ENCODE data around the gene UVSSA. TPM values are rescaled to one million over a fixed set of nuclear protein-coding genes. Genes with fewer than 3 reads are reported as not detected.

UVSSA gene, protein sequence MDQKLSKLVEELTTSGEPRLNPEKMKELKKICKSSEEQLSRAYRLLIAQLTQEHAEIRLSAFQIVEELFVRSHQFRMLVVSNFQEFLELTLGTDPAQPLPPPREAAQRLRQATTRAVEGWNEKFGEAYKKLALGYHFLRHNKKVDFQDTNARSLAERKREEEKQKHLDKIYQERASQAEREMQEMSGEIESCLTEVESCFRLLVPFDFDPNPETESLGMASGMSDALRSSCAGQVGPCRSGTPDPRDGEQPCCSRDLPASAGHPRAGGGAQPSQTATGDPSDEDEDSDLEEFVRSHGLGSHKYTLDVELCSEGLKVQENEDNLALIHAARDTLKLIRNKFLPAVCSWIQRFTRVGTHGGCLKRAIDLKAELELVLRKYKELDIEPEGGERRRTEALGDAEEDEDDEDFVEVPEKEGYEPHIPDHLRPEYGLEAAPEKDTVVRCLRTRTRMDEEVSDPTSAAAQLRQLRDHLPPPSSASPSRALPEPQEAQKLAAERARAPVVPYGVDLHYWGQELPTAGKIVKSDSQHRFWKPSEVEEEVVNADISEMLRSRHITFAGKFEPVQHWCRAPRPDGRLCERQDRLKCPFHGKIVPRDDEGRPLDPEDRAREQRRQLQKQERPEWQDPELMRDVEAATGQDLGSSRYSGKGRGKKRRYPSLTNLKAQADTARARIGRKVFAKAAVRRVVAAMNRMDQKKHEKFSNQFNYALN
- total RNA-seq: 25.5 TPM

DNA sequence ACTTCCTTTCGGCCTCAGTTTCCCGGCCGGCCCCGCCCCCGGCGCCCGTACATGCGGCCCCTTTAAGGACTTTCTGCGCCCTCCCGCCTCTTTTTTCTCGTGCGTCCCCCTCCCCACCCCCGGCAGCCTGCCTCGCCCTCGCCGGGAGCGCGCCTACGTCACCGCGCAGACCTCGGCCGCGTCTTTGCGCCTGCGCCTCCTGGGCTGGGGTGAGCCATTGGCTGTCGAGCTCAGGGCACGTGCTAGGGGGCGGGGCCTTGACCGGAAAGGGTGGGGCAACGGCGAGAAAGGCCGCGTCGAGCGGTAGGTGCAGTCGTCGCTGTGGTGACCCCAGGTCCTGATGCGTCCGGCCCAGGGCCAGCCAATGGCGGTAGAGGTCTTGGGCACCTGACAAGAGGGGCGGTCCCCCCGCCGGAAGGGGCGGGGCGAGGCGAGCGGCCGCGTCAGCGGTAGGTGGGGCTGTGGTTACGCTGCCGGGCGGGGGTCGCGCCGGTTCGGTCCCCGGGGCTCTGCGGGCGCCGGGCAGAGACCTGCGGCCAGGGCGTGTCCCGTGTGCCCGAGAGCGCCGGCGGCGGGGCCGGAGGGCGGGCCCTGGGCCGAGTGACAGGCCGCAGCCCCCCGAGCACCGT, at the start of gene UVSSA:
Gene UVSSA (plus strand): TSS at position 428 of the 629 bp plus-strand sequence. CDS start 884 bp downstream, outside the sequence.
- TF ChIP-seq POLR2AphosphoS5 (IDR thresholded peaks at IDR 0.05; ENCODE audit: insufficient read depth in 1 of 2, low read depth in 1 of 2): peak; percentile 83 to 95
- TF ChIP-seq, protein P1, sequence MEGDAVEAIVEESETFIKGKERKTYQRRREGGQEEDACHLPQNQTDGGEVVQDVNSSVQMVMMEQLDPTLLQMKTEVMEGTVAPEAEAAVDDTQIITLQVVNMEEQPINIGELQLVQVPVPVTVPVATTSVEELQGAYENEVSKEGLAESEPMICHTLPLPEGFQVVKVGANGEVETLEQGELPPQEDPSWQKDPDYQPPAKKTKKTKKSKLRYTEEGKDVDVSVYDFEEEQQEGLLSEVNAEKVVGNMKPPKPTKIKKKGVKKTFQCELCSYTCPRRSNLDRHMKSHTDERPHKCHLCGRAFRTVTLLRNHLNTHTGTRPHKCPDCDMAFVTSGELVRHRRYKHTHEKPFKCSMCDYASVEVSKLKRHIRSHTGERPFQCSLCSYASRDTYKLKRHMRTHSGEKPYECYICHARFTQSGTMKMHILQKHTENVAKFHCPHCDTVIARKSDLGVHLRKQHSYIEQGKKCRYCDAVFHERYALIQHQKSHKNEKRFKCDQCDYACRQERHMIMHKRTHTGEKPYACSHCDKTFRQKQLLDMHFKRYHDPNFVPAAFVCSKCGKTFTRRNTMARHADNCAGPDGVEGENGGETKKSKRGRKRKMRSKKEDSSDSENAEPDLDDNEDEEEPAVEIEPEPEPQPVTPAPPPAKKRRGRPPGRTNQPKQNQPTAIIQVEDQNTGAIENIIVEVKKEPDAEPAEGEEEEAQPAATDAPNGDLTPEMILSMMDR (IDR thresholded peaks at IDR 0.05): peak in 1 of 3 experiments; percentile 1
- peak in 1 of 2 donors; percentile 96 for TF ChIP-seq POLR2A (IDR thresholded peaks at IDR 0.05)
- intact Hi-C loops (cut with DNase I): loop anchor here (1.0 kb wide), 1 partner anchor 99 kb away; no protein-coding TSS in a partner anchor
- peak; percentile 100 for DNase-seq (ENCODE audit: extremely low spot score in 2 of 2)
- Histone ChIP-seq H3K36me3 (peaks cover 0 to 13% of the 10 kb centered on the region in 2 donors), H3K4me1 (peaks cover 40% of the 10 kb centered on the region), H3K9me3 (no peaks in the 10 kb centered on the region), H3K27me3 (no peaks in the 10 kb centered on the region), H3K4me3 (peak within 1 kb of the TSS; percentile 76 to 96), H3K27ac (peak within 1 kb of the TSS; percentile 94)

DNA sequence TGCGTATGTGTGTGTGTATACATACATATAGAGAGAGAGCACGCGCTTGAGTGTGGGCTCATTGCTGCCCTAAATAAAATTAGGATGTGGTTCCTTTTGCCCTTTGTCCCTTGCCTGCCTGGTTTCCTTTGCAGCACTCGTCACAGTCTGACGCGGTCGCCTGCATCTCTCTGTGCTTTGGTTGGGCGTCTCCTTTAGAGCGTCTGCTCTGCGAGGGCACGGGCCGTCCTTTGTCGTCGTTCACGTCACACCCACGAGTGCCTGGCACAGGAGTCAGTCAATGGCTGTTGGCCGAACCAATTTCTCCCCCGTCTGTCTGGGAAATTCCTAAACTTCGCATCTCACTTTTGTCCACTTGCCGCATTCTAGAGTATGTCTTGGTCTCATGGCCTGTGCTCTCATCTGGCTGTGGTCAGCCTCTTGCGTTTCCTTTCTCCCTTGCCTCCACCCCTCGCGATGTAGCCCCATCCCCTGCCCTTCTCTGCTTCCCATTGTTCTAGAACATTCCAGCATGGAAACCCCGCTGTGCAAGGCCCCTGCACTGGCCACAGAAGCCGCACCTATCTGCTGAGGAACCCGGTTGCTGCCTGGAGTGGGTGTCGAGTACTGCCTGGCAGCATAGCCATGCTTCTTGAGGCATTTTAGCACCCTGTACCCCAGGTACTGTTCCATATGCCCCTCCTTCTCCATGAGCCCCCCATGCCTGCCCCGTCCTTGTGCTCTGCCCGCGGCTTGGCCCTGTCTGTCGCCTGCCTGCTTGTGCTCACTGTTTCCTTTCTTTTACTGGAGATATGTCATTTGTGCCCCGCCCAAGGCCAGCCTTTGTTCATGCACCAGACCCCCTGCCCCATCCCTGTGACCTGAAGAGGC, 49.3 kb upstream of the UVSSA start:
- Histone ChIP-seq H3K9me3 (no peaks in the 10 kb centered on the region), H3K4me3 (no peak overlapping the region), H3K36me3 (peaks cover 0 to 26% of the 10 kb centered on the region in 2 donors), H3K4me1 (peaks cover 44% of the 10 kb centered on the region), H3K27me3 (no peaks in the 10 kb centered on the region), H3K27ac (no peak overlapping the region)
- intact Hi-C loops (cut with DNase I): no loop called here
- TF ChIP-seq POLR2AphosphoS5 (IDR thresholded peaks at IDR 0.05; ENCODE audit: insufficient read depth in 1 of 2, low read depth in 1 of 2) (no peak), POLR2A (IDR thresholded peaks at IDR 0.05) (no peak)
- TF ChIP-seq, protein P1 (IDR thresholded peaks at IDR 0.05): no peak
- DNase-seq (ENCODE audit: extremely low spot score in 2 of 2): no peak

DNA sequence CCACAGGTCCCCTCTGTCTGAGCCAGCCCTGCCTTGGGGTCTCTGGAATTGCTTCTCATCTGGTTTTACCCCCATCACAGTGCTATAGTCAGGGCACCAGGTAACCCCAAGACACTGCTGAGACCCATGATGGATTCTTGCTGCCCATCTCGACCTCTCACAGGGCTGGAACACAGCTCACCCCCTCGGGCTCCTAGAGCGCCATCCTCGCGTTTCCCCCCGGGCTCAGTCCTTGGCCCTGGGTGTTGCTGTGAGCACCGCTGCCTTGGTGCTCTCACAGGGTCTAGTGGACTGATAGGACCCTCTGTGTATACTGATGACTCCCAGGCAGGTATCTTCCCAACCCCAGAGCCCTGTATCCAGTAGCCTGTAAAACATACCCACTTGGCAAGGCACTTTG, 48.5 kb upstream of the UVSSA start:
- Histone ChIP-seq H3K36me3 (peaks cover 0 to 26% of the 10 kb centered on the region in 2 donors), H3K4me1 (peaks cover 36% of the 10 kb centered on the region), H3K27me3 (no peaks in the 10 kb centered on the region), H3K4me3 (no peak overlapping the region), H3K9me3 (no peaks in the 10 kb centered on the region), H3K27ac (no peak overlapping the region)
- no peak for DNase-seq (ENCODE audit: extremely low spot score in 2 of 2)
- TF ChIP-seq POLR2AphosphoS5 (IDR thresholded peaks at IDR 0.05; ENCODE audit: insufficient read depth in 1 of 2, low read depth in 1 of 2): no peak
- no peak for TF ChIP-seq POLR2A (IDR thresholded peaks at IDR 0.05)
- TF ChIP-seq, protein P1 (IDR thresholded peaks at IDR 0.05): no peak
- intact Hi-C loops (cut with DNase I): no loop called here

DNA sequence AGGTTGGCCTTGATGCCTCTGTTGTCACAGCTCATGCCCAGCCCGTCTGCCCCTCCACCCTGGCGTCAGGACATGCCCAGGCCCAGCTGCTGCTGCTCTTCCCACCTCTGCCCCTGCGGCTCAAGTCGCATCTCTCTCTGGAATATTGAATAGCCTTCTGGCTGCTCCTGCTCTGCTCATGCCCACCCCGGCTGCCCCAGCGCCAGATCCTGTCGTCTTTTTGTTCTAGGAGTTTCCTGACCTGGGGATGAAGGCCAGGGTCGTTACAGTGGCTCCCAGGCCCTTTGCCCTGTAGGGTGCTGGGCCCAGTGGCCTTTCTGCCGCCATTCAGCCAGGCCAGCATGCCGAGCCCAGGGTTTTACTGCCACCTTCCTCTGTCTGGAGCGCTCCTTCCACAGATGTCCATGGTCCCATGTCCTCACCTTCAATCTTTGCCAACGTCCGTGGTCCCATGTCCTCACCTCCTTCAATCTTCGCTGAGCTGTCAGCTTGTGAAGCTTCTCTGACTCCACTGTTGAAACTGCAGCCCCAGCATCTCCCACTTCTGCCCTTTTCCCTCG, 47.6 kb upstream of the UVSSA start:
- Histone ChIP-seq H3K36me3 (peaks cover 0 to 26% of the 10 kb centered on the region in 2 donors), H3K4me3 (no peak overlapping the region), H3K27ac (no peak overlapping the region), H3K27me3 (no peaks in the 10 kb centered on the region), H3K4me1 (peaks cover 27% of the 10 kb centered on the region), H3K9me3 (no peaks in the 10 kb centered on the region)
- no peak for TF ChIP-seq POLR2A (IDR thresholded peaks at IDR 0.05)
- no peak for TF ChIP-seq POLR2AphosphoS5 (IDR thresholded peaks at IDR 0.05; ENCODE audit: insufficient read depth in 1 of 2, low read depth in 1 of 2)
- TF ChIP-seq, protein P1 (IDR thresholded peaks at IDR 0.05): no peak
- intact Hi-C loops (cut with DNase I): no loop called here
- no peak for DNase-seq (ENCODE audit: extremely low spot score in 2 of 2)

Data from vagina (tissue), 2 donors.